Measurements from ENCODE around the gene TRAF3IP1. TPM values are rescaled to one million over a fixed set of nuclear protein-coding genes. Genes with fewer than 3 reads are reported as not detected.

TRAF3IP1 gene
- total and polyA plus RNA-seq, 2 of the 13 experiments (the other 11 are each of a cell fraction or from before 2014, with no cell fraction given), result 4.1 to 12.9 TPM

GRCh38 chr2:238396663-238397062 is 76.3 kb downstream of the TRAF3IP1 start:
- FAIRE-seq, result no peak
- no peaks in the 10 kb centered on the region for H3K79me2 ChIP-seq (ENCODE audit: insufficient read depth, low read length)
- TF ChIP-seq HDAC1 (CRISPR knock-in tag; IDR thresholded peaks at IDR 0.05) (no peak), HNRNPL (IDR thresholded peaks at IDR 0.05; ENCODE audit: low read depth, low read length) (0 out of 2 replicates have a peak, but pooled peaks have one; percentile 40), ELF4 (CRISPR knock-in tag; IDR thresholded peaks at IDR 0.05; ENCODE audit: borderline replicate concordance) (no peak), BORCS8-MEF2B (CRISPR knock-in tag; IDR thresholded peaks at IDR 0.05) (no peak), PAXIP1 (CRISPR knock-in tag; conservative IDR thresholded peaks at IDR 0.05) (no peak), ZBTB38 (CRISPR knock-in tag; IDR thresholded peaks at IDR 0.05) (peak; percentile 63; the same call in 1 of the 2 replicates), NAIF1 (CRISPR knock-in tag; IDR thresholded peaks at IDR 0.05; ENCODE audit: borderline replicate concordance) (no peak), NR2F2 (IDR thresholded peaks at IDR 0.05; ENCODE audit: borderline replicate concordance, low read depth) (peak; percentile 16; the same call in 1 of the 2 replicates), SALL1 (CRISPR knock-in tag; IDR thresholded peaks at IDR 0.05) (0 out of 2 replicates have a peak, but pooled peaks have one; percentile 15), MYC (CRISPR knock-in tag; IDR thresholded peaks at IDR 0.05; ENCODE audit: borderline replicate concordance) (0 out of 2 replicates have a peak, but pooled peaks have one; percentile 18), POGZ (CRISPR knock-in tag; IDR thresholded peaks at IDR 0.05) (peak; percentile 38; the same call in 1 of the 2 replicates), CENPBD1 (CRISPR knock-in tag; IDR thresholded peaks at IDR 0.05; ENCODE audit: borderline replicate concordance, low read depth) (no peak)
- TF ChIP-seq, protein P1, sequence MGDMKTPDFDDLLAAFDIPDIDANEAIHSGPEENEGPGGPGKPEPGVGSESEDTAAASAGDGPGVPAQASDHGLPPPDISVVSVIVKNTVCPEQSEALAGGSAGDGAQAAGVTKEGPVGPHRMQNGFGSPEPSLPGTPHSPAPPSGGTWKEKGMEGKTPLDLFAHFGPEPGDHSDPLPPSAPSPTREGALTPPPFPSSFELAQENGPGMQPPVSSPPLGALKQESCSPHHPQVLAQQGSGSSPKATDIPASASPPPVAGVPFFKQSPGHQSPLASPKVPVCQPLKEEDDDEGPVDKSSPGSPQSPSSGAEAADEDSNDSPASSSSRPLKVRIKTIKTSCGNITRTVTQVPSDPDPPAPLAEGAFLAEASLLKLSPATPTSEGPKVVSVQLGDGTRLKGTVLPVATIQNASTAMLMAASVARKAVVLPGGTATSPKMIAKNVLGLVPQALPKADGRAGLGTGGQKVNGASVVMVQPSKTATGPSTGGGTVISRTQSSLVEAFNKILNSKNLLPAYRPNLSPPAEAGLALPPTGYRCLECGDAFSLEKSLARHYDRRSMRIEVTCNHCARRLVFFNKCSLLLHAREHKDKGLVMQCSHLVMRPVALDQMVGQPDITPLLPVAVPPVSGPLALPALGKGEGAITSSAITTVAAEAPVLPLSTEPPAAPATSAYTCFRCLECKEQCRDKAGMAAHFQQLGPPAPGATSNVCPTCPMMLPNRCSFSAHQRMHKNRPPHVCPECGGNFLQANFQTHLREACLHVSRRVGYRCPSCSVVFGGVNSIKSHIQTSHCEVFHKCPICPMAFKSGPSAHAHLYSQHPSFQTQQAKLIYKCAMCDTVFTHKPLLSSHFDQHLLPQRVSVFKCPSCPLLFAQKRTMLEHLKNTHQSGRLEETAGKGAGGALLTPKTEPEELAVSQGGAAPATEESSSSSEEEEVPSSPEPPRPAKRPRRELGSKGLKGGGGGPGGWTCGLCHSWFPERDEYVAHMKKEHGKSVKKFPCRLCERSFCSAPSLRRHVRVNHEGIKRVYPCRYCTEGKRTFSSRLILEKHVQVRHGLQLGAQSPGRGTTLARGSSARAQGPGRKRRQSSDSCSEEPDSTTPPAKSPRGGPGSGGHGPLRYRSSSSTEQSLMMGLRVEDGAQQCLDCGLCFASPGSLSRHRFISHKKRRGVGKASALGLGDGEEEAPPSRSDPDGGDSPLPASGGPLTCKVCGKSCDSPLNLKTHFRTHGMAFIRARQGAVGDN (CRISPR knock-in tag; IDR thresholded peaks at IDR 0.05), result peak; percentile 45
- TF ChIP-seq, protein P2, sequence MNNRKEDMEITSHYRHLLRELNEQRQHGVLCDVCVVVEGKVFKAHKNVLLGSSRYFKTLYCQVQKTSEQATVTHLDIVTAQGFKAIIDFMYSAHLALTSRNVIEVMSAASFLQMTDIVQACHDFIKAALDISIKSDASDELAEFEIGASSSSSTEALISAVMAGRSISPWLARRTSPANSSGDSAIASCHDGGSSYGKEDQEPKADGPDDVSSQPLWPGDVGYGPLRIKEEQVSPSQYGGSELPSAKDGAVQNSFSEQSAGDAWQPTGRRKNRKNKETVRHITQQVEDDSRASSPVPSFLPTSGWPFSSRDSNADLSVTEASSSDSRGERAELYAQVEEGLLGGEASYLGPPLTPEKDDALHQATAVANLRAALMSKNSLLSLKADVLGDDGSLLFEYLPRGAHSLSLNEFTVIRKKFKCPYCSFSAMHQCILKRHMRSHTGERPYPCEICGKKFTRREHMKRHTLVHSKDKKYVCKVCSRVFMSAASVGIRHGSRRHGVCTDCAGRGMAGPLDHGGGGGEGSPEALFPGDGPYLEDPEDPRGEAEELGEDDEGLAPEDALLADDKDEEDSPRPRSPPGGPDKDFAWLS (CRISPR knock-in tag; IDR thresholded peaks at IDR 0.05; ENCODE audit: borderline replicate concordance), result no peak
- no peak overlapping the region for H2AFZ ChIP-seq (ENCODE audit: low read length)
- in situ Hi-C loops (cut with HindIII; ENCODE audit: extremely low pct_ligation_motif_present, low pct_unique_long_range_greater_than_20kb) (no loop called here), intact Hi-C loops (cut with micrococcal nuclease; ENCODE audit: unreplicated experiment) (no loop called here)
- H3K27ac ChIP-seq (ENCODE audit: extremely low read length, insufficient read depth, low read length), result no peak overlapping the region
- no TSS peak for BruUV-seq (replicated peaks)
- no peaks in the 10 kb centered on the region for H3K9me3 ChIP-seq (ENCODE audit: low read length)
- 85% methylated on average over 7 of the region's 7 CpGs for WGBS (ENCODE audit: low lambda C conversion rate)
- H4K20me1 ChIP-seq (ENCODE audit: insufficient read depth, low read length), result no peaks in the 10 kb centered on the region
- ChIA-PET CTCF (ENCODE audit: low intra/inter-chr PET ratio, low total read pairs) (no interaction called here), POLR2A (no interaction called here)
- peaks cover 56% of the 10 kb centered on the region for H3K4me1 ChIP-seq (ENCODE audit: insufficient read depth, low read length)
- H3K27me3 ChIP-seq (ENCODE audit: control insufficient read depth in 1 of 2, insufficient read depth in 2 of 2, low read length in 2 of 2), result no peaks in the 10 kb centered on the region
- H3K9ac ChIP-seq (ENCODE audit: insufficient read depth, low read depth, low read length), result no peak overlapping the region
- H3K4me2 ChIP-seq (ENCODE audit: low read depth, low read length), result no peak overlapping the region
- no peak for DNase-seq (ENCODE audit: low spot score)
- no peak overlapping the region for H3K4me3 ChIP-seq (replicated peaks in 1 of 3; ENCODE audit: insufficient read depth in 1 of 3, low read depth in 2 of 3, low read length in 3 of 3)
- H3K36me3 ChIP-seq (replicated peaks in 1 of 2; ENCODE audit: control insufficient read depth in 1 of 2, insufficient read depth in 2 of 2, low read length in 2 of 2), result no peaks in the 10 kb centered on the region; a peak in 1 of 5 replicates
- ATAC-seq, result no peak
